Testis (tissue), 3 donors: Measurements from ENCODE around the gene FA2H. TPM values are rescaled to one million over a fixed set of nuclear protein-coding genes. Genes with fewer than 3 reads are reported as not detected.
A peak's percentile ranks its signal among the peaks of the same experiment; 100 is the strongest.

ENCODE experiments used
- DNase-seq: peaks from one replicate; pipeline ENCODE4 v3.0.0-alpha.2; 2019
- H3K27ac ChIP-seq, 2 donors: fragments of 200-600 bp; sonication (generic); one replicate each; pipeline ENCODE4 v1.5.1; 2019
- H3K27me3 ChIP-seq: fragments of 200-600 bp; sonication (generic); one replicate; pipeline ENCODE4 v1.5.1; 2019
- H3K36me3 ChIP-seq: fragments of 200-600 bp; sonication (generic); one replicate; pipeline ENCODE4 v1.5.1; 2017; ENCODE audit warnings: low read depth; ENCODE audit errors: missing control alignments
- H3K4me1 ChIP-seq: fragments of 200-600 bp; sonication (generic); one replicate; pipeline ENCODE4 v1.5.1; 2019
- H3K4me3 ChIP-seq, 2 donors: fragments of 200-600 bp; sonication (generic); one replicate each; pipeline ENCODE4 v1.5.1; 2017 to 2019
- H3K9me3 ChIP-seq: fragments of 200-600 bp; sonication (generic); one replicate; pipeline ENCODE4 v1.5.1; 2017
- POLR2A ChIP-seq: fragments of 450-650 bp; IDR thresholded peaks from one replicate; pipeline ENCODE4 v1.6.1; 2017; ENCODE audit warnings: antibody characterized with exemption, mild to moderate bottlenecking, moderate library complexity
- WGBS, 2 donors: methylation state at CpG; one replicate each; pipeline ENCODE4 v1.1.5; 2018; 5-methylcytosine and 5-hydroxymethylcytosine counted together
- intact Hi-C: fragments of 100-400 bp; cut with DNase I; formaldehyde crosslinking; loops from one replicate; pipeline ENCODE4 v1.15.1; 2023; ENCODE audit warnings: low total_unique reads
- polyA plus RNA-seq: library from polyadenylated mRNA; stranded (reverse); fragments of 350-450 nt; fragmentation: Illumina TruSeq; extraction: RNeasy Lipid Tissue Mini Kit (QIAGEN cat#74804); gene quantifications from one replicate; pipeline ENCODE4 v1.2.3, GENCODE V29; 2014; ENCODE audit warnings: low read depth, low replicate concordance; ENCODE audit not compliant: insufficient read depth
- total RNA-seq, 2 donors: library from RNA; depleted of rRNA; stranded (reverse); fragments of >200 nt; gene quantifications; one replicate each; pipeline ENCODE4 v1.2.3, GENCODE V29; 2016
- TF ChIP-seq, protein P1 (sequence below), 3 experiments: fragments of 450-650 bp in 2 of 3; fragments of 200-600 bp in 1 of 3; sonication (generic) in 1 of 3; IDR thresholded peaks; one replicate each; pipeline ENCODE4 v1.5.1; 2016 to 2019; ENCODE audit warnings: antibody characterized with exemption in 3 of 3, mild to moderate bottlenecking in 2 of 3, moderate library complexity in 1 of 3

FA2H gene
- total and polyA plus RNA-seq, 3 donors from 2014 or later, result 3.0 to 7.8 (median 5.9) TPM

DNA sequence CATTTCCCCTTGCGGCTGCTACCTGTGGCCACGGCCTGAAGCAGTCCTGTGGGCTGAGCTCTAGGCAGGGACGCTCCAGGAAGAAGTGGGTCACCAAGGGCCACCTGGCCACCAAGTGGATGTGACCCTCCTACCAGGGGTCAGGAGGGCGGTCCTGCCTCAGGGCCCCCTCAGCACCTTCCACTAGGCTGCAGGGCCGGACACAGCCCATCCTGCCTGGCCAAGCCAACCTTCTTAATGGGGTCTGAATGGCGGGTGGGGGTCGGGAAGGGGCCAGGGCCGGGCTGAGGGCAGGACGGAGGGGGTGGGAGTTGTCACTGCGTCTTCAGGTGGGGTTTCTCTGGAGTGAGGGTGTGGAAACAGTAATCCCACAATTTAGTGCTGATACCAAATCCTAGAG is 60.7 kb downstream of the FA2H start:
- no peaks in the 10 kb centered on the region for H3K9me3 ChIP-seq
- H3K4me1 ChIP-seq, result no peaks in the 10 kb centered on the region
- TF ChIP-seq, protein P1, sequence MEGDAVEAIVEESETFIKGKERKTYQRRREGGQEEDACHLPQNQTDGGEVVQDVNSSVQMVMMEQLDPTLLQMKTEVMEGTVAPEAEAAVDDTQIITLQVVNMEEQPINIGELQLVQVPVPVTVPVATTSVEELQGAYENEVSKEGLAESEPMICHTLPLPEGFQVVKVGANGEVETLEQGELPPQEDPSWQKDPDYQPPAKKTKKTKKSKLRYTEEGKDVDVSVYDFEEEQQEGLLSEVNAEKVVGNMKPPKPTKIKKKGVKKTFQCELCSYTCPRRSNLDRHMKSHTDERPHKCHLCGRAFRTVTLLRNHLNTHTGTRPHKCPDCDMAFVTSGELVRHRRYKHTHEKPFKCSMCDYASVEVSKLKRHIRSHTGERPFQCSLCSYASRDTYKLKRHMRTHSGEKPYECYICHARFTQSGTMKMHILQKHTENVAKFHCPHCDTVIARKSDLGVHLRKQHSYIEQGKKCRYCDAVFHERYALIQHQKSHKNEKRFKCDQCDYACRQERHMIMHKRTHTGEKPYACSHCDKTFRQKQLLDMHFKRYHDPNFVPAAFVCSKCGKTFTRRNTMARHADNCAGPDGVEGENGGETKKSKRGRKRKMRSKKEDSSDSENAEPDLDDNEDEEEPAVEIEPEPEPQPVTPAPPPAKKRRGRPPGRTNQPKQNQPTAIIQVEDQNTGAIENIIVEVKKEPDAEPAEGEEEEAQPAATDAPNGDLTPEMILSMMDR (IDR thresholded peaks at IDR 0.05), result no peak
- no peak for TF ChIP-seq POLR2A
- H3K27ac ChIP-seq, result no peak overlapping the region
- WGBS, 2 donors, result 83 to 99% methylated on average over 6 to 7 of the region's 10 CpGs
- H3K4me3 ChIP-seq, result no peak overlapping the region
- no peaks in the 10 kb centered on the region for H3K27me3 ChIP-seq
- intact Hi-C loops, result loop anchor here (5.0 kb wide), 1 partner anchor 148 kb away; no protein-coding TSS in a partner anchor
- no peaks in the 10 kb centered on the region for H3K36me3 ChIP-seq
- DNase-seq, result no peak

DNA sequence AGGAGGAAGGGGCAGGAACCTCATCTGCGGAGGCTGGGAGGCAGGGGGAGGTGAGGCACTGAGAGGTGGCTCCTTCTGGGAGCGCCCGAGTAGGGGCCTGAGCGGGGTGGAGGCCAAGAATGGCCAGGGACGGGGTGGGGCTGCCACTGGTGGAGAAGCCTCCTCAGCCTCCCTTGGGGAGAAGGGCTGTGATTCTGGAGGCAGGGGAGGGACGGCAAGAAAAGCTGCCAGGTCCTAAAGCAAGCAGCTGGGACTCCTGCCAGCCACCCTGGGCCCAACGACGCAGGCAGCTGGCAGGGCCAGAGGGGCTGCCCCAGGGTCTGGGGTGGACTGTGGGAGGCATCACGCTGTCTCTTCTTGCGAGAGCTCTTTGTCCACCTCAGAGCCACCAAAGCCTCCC is 61.3 kb downstream of the FA2H start:
- intact Hi-C loops, result loop anchor here (5.0 kb wide), 1 partner anchor 149 kb away; no protein-coding TSS in a partner anchor
- no peak for TF ChIP-seq POLR2A
- TF ChIP-seq, protein P1 (IDR thresholded peaks at IDR 0.05), result no peak
- no peak for DNase-seq
- 66 to 91% methylated on average over 9 to 10 of the region's 10 CpGs for WGBS, 2 donors
- Histone ChIP-seq H3K27me3 (no peaks in the 10 kb centered on the region), H3K9me3 (no peaks in the 10 kb centered on the region), H3K27ac (no peak overlapping the region), H3K36me3 (no peaks in the 10 kb centered on the region), H3K4me3 (no peak overlapping the region), H3K4me1 (no peaks in the 10 kb centered on the region)

DNA sequence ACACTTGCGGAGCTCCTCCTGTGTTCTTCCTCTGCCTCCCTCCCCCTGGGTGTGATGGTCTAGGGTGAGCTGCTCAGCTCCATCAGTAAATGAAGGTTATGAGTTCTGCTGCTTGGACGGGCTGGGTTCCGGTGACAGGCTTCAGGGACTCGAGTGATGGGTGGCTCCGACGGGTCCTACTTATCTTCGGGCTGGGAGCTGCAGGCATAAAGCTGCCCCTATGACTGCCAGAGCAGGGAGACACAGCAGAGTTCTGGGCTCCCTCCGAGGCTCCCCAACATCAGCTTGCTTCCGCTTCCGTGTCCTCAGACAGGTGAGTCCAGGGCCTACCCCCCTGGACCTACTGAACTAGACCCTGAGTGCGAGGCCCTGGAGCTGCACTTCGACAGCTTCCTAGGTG is 62.7 kb downstream of the FA2H start:
- no peak for TF ChIP-seq POLR2A
- TF ChIP-seq, protein P1 (IDR thresholded peaks at IDR 0.05), result no peak
- Histone ChIP-seq H3K36me3 (no peaks in the 10 kb centered on the region), H3K9me3 (no peaks in the 10 kb centered on the region), H3K27ac (no peak overlapping the region), H3K4me3 (no peak overlapping the region), H3K27me3 (no peaks in the 10 kb centered on the region), H3K4me1 (no peaks in the 10 kb centered on the region)
- intact Hi-C loops, result loop anchor here (5.0 kb wide), 1 partner anchor 150 kb away; no protein-coding TSS in a partner anchor
- no peak for DNase-seq
- 94 to 97% methylated on average over 9 to 10 of the region's 12 CpGs for WGBS, 2 donors

DNA sequence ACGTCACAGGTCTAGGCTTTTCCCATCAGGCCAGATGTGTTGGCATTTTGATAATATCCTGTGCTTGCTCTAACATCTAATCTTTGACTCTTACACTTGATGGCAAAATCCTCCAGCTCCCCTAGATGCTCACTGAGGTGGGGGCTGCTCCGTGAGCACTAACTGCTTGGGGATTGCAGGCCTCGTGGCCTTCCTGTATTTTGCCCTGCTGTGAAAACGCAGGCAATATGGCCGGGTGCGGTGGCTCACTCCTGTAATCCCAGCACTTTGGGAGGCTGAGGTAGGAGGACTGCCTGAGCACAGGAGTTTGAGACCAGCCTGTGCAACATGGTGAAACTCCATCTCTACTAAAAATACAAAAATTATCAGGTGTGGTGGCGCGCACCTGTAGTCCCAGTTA is 64.2 kb downstream of the FA2H start:
- no peaks in the 10 kb centered on the region for H3K36me3 ChIP-seq
- TF ChIP-seq, protein P1 (IDR thresholded peaks at IDR 0.05), result no peak
- TF ChIP-seq POLR2A, result no peak
- H3K27me3 ChIP-seq, result no peaks in the 10 kb centered on the region
- WGBS, 2 donors, result 95 to 96% methylated on average over 8 of the region's 8 CpGs
- H3K4me3 ChIP-seq, result no peak overlapping the region
- no peak overlapping the region for H3K27ac ChIP-seq
- no peaks in the 10 kb centered on the region for H3K9me3 ChIP-seq
- no peak for DNase-seq
- H3K4me1 ChIP-seq, result no peaks in the 10 kb centered on the region
- intact Hi-C loops, result loop anchor here (5.0 kb wide), 1 partner anchor 152 kb away; no protein-coding TSS in a partner anchor

DNA sequence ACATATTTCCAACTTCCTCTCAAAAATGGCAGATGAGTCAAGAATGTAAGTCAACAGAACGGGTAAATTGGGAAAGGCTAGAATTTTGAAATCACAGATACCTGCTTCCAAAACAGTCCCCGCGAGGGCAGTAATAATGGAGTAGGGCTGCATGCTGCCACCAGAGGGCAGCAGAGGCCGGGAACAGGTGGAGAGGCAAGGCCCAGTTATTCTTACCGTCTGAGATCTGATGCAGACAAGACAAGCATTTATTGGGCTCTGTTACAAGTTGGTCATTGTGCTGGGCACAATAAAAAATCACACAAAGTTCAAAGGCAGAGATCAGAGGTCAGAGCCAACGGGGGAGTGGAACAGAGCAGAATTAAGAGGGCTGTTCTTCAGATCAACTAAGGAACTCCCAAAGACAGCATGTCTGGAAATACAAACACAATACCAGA is 65.2 kb downstream of the FA2H start:
- DNase-seq, result peak; percentile 82
- Histone ChIP-seq H3K4me3 (no peak overlapping the region), H3K27ac (no peak overlapping the region), H3K4me1 (no peaks in the 10 kb centered on the region), H3K36me3 (no peaks in the 10 kb centered on the region), H3K27me3 (no peaks in the 10 kb centered on the region), H3K9me3 (no peaks in the 10 kb centered on the region)
- 5% methylated on average over 6 of the region's 6 CpGs for WGBS, 2 donors
- intact Hi-C loops, result no loop called here
- TF ChIP-seq POLR2A, result no peak
- TF ChIP-seq, protein P1 (IDR thresholded peaks at IDR 0.05), result peak; percentile 88 to 95 (median 92)
